Keratinocyte (primary cell): ENCODE data around the gene SNCAIP. TPM values are rescaled to one million over a fixed set of nuclear protein-coding genes. Genes with fewer than 3 reads are reported as not detected.
A peak's percentile ranks its signal among the peaks of the same experiment; 100 is the strongest.

Experiments used
- DNase-seq: peaks from one replicate; pipeline ENCODE4 v3.0.0-alpha.2; 2011; ENCODE audit warnings: low read depth, missing footprints, low spot score
- FAIRE-seq: peaks from 2 replicates; lab custom pipeline; 2011; peaks lifted over from hg19 to GRCh38; lab: Jason Lieb, UNC
- H2AFZ ChIP-seq: 2 replicates; pipeline ENCODE4 v1.6.0; 2012; ENCODE audit warnings: low read length, control low read depth, inconsistent platforms; ENCODE audit not compliant: control insufficient read depth
- H3K27ac ChIP-seq: 2 replicates; pipeline ENCODE4 v1.5.1; 2011; ENCODE audit warnings: low read length; ENCODE audit not compliant: control insufficient read depth, insufficient read depth
- H3K27me3 ChIP-seq: 3 replicates; pipeline ENCODE4 v1.6.0; 2011; ENCODE audit warnings: low read length; ENCODE audit not compliant: control insufficient read depth, insufficient read depth; ENCODE audit errors: extremely low read depth
- H3K36me3 ChIP-seq, 2 experiments: 2 replicates in 1 of 2; 3 replicates in 1 of 2; pipeline ENCODE4 v1.5.1; 2011; ENCODE audit warnings: low read length in 2 of 2, mild to moderate bottlenecking in 1 of 2; ENCODE audit not compliant: control insufficient read depth in 2 of 2, insufficient read depth in 2 of 2; ENCODE audit errors: extremely low read depth in 1 of 2
- H3K4me1 ChIP-seq: 3 replicates; pipeline ENCODE4 v1.5.1; 2011; ENCODE audit warnings: low read length; ENCODE audit not compliant: control insufficient read depth, insufficient read depth; ENCODE audit errors: extremely low read depth
- H3K4me2 ChIP-seq: 3 replicates; pipeline ENCODE4 v1.6.0; 2011; ENCODE audit warnings: low read depth, low read length; ENCODE audit not compliant: control insufficient read depth, insufficient read depth; ENCODE audit errors: extremely low read depth
- H3K4me3 ChIP-seq, 3 experiments: fragments of 200-600 bp in 1 of 3; sonication (generic) in 1 of 3; 2 replicates in 2 of 3; 3 replicates in 1 of 3; pipeline ENCODE4 v1.5.1; 2011 to 2016; ENCODE audit warnings: low read length in 3 of 3, mild to moderate bottlenecking in 3 of 3, control low read depth in 2 of 3, inconsistent platforms in 1 of 3, low read depth in 1 of 3, mixed read lengths in 1 of 3, mixed run types in 1 of 3, moderate library complexity in 1 of 3; ENCODE audit not compliant: control insufficient read depth in 2 of 3, insufficient read depth in 2 of 3; ENCODE audit errors: extremely low read depth in 1 of 3
- H3K79me2 ChIP-seq: 2 replicates; pipeline ENCODE4 v1.6.0; 2012; ENCODE audit warnings: low read length; ENCODE audit not compliant: control insufficient read depth, insufficient read depth
- H3K9ac ChIP-seq: 3 replicates; pipeline ENCODE4 v1.6.0; 2011; ENCODE audit warnings: low read length; ENCODE audit not compliant: control insufficient read depth, insufficient read depth; ENCODE audit errors: extremely low read depth
- H3K9me1 ChIP-seq: 3 replicates; pipeline ENCODE4 v1.6.0; 2011; ENCODE audit warnings: low read length; ENCODE audit not compliant: control insufficient read depth, insufficient read depth; ENCODE audit errors: extremely low read depth
- H3K9me3 ChIP-seq: 2 replicates; pipeline ENCODE4 v1.5.1; 2012; ENCODE audit warnings: low read depth, low read length; ENCODE audit not compliant: control insufficient read depth
- H4K20me1 ChIP-seq: 3 replicates; pipeline ENCODE4 v1.6.0; 2011; ENCODE audit warnings: low read length; ENCODE audit not compliant: control insufficient read depth, insufficient read depth; ENCODE audit errors: extremely low read depth
- EZH2 ChIP-seq: IDR thresholded peaks from one replicate; pipeline ENCODE4 v1.6.1; 2012; ENCODE audit warnings: inconsistent platforms, mild to moderate bottlenecking, low read length, moderate library complexity
- dilution Hi-C: fragments of 300-500 bp; cut with MboI; formaldehyde crosslinking; loops from one replicate; pipeline ENCODE4 v1.7.0; 2020; ENCODE audit warnings: low sequenced_read_pairs; ENCODE audit not compliant: extremely low pct_ligation_motif_present
- polyA plus RNA-seq, 5 experiments: library from polyadenylated mRNA; depleted of rRNA in 3 of 5; stranded (reverse) in 3 of 5; stranded (forward) in 1 of 5; unstranded in 1 of 5; fragments of >200 nt; gene quantifications; 1 replicate in 1 of 5; 2 replicates in 3 of 5; 3 replicates in 1 of 5; pipeline versions ENCODE4 v1.2.1 to v1.2.3, GENCODE V29; 2011 to 2012; ENCODE audit warnings: missing spikeins in 2 of 5, low read depth in 1 of 5, low replicate concordance in 1 of 5
- TF ChIP-seq, protein P1 (sequence below), 3 experiments: IDR thresholded peaks in 1 of 3; conservative IDR thresholded peaks in 1 of 3; optimal IDR thresholded peaks in 1 of 3; 2 replicates in 2 of 3; 3 replicates in 1 of 3; pipeline versions ENCODE3 to v1.5.1; 2011; ENCODE audit warnings: low read length in 3 of 3, mild to moderate bottlenecking in 3 of 3, moderate library complexity in 2 of 3, control low read depth in 1 of 3, inconsistent platforms in 1 of 3; ENCODE audit not compliant: insufficient read depth in 2 of 3; ENCODE audit errors: extremely low read depth in 1 of 3

Gene SNCAIP
- polyA plus RNA-seq, 1 donor (not counting 4 experiments of a cell fraction or from before 2014, with no cell fraction given): not detected

DNA sequence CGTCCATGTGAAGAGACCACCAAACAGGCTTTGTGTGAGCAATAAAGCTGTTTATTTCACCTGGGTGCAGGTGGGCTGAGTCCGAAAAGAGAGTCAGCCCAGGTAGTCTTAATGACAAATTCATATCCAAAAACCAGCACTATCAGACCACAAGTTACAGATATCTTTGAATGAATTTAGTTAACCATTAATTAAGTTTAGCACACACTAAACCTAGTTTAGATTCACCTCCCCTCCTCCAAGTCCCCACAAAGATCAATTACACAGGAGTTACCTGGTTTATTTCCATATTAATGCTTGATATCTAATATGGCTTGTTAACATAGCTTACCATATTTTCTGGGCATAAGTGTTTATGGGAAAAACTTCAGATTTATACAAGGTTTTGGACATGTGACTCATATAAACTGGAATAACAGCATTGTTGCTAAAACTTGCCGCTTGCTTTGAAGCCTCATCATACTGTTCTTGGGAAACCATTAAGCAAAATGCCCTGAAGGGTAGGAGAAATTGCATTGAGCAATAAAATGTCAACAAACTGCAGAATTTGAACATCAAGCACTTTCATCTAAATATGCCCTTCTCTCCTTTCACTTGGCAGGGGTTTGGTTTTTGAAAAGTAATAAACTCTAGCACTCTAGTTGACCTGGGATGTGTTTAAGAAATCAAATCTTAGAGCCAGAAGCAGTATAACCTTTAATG, 166.9 kb downstream of the SNCAIP start:
- H3K4me1 ChIP-seq: peaks cover 2% of the 10 kb centered on the region
- DNase-seq (no peak), FAIRE-seq (peak; percentile 26)

DNA sequence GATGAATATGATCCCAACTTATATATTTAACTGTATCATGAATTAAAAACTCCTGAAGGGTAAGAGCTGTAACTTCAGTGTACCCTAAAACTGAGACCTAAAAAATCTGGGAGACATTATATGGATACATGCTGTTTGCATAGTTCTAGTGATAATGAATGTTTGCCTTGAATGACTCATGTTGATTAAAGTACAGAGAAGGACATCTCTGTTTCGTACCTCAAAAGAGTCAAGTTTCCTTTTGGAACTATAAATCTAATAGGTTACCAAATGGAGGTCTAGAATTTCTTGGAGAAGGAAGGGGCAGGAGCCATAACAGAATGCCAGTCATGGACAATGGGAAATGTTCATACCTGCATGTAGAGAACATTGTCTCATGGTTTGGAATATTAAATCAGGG, 168.1 kb downstream of the SNCAIP start:
- dilution Hi-C loops: no loop called here
- no peaks in the 10 kb centered on the region for H3K36me3 ChIP-seq
- peaks cover 2% of the 10 kb centered on the region for H3K4me1 ChIP-seq
- no peak overlapping the region for H3K9ac ChIP-seq
- FAIRE-seq: no peak
- no peaks in the 10 kb centered on the region for H3K27me3 ChIP-seq
- TF ChIP-seq, protein P1, sequence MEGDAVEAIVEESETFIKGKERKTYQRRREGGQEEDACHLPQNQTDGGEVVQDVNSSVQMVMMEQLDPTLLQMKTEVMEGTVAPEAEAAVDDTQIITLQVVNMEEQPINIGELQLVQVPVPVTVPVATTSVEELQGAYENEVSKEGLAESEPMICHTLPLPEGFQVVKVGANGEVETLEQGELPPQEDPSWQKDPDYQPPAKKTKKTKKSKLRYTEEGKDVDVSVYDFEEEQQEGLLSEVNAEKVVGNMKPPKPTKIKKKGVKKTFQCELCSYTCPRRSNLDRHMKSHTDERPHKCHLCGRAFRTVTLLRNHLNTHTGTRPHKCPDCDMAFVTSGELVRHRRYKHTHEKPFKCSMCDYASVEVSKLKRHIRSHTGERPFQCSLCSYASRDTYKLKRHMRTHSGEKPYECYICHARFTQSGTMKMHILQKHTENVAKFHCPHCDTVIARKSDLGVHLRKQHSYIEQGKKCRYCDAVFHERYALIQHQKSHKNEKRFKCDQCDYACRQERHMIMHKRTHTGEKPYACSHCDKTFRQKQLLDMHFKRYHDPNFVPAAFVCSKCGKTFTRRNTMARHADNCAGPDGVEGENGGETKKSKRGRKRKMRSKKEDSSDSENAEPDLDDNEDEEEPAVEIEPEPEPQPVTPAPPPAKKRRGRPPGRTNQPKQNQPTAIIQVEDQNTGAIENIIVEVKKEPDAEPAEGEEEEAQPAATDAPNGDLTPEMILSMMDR (optimal IDR thresholded peaks at IDR 0.05 in 1 of 3, IDR thresholded peaks at IDR 0.05 in 1 of 3, conservative IDR thresholded peaks at IDR 0.05 in 1 of 3; ENCODE audit: extremely low read depth in 1 of 3, insufficient read depth in 2 of 3, low read length in 3 of 3): no peak
- TF ChIP-seq EZH2: no peak
- no peaks in the 10 kb centered on the region for H3K9me1 ChIP-seq
- H3K79me2 ChIP-seq: no peaks in the 10 kb centered on the region
- no peaks in the 10 kb centered on the region for H4K20me1 ChIP-seq
- H2AFZ ChIP-seq: no peak overlapping the region
- no peak overlapping the region for H3K27ac ChIP-seq
- no peak overlapping the region for H3K4me3 ChIP-seq
- DNase-seq: no peak
- no peaks in the 10 kb centered on the region for H3K9me3 ChIP-seq
- no peak overlapping the region for H3K4me2 ChIP-seq

More for the DNA sequence above, 166.9 kb downstream of the SNCAIP start:
- H3K4me2 ChIP-seq: no peak overlapping the region
- no peak for TF ChIP-seq EZH2
- no peaks in the 10 kb centered on the region for H4K20me1 ChIP-seq
- H2AFZ ChIP-seq: no peak overlapping the region
- H3K9me1 ChIP-seq: no peaks in the 10 kb centered on the region
- H3K4me3 ChIP-seq: no peak overlapping the region
- no peak overlapping the region for H3K9ac ChIP-seq
- H3K9me3 ChIP-seq: no peaks in the 10 kb centered on the region
- dilution Hi-C loops: no loop called here
- no peaks in the 10 kb centered on the region for H3K27me3 ChIP-seq
- no peaks in the 10 kb centered on the region for H3K36me3 ChIP-seq
- no peak overlapping the region for H3K27ac ChIP-seq
- no peaks in the 10 kb centered on the region for H3K79me2 ChIP-seq

DNA sequence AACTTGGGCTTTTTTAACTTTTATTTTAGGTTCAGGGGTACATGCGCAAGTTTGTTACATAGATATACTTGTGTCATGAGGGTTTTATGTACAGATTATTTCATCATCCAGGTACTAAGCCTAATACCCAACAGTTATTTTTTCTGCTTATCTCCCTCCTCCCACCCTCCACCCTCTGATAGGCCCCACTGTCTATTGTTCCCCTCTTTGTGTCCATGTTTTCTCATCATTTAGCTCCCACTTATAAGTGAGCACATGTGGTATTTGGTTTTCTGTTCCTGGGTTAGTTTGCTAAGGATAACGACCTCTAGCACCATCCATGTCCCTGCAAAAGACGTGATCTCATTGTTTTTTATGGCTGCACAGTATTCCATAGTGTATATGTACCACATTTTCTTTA, 172.1 kb downstream of the SNCAIP start:
- Histone ChIP-seq H3K4me1 (no peaks in the 10 kb centered on the region), H3K4me2 (no peak overlapping the region), H3K36me3 (no peaks in the 10 kb centered on the region), H3K79me2 (no peaks in the 10 kb centered on the region), H3K9me1 (no peaks in the 10 kb centered on the region), H3K27ac (no peak overlapping the region), H4K20me1 (no peaks in the 10 kb centered on the region), H3K9me3 (no peaks in the 10 kb centered on the region), H2AFZ (no peak overlapping the region), H3K27me3 (no peaks in the 10 kb centered on the region), H3K4me3 (no peak overlapping the region), H3K9ac (no peak overlapping the region)
- TF ChIP-seq, protein P1 (optimal IDR thresholded peaks at IDR 0.05 in 1 of 3, IDR thresholded peaks at IDR 0.05 in 1 of 3, conservative IDR thresholded peaks at IDR 0.05 in 1 of 3; ENCODE audit: extremely low read depth in 1 of 3, insufficient read depth in 2 of 3, low read length in 3 of 3): no peak
- no peak for TF ChIP-seq EZH2
- FAIRE-seq (no peak), DNase-seq (no peak)
- dilution Hi-C loops: no loop called here
